Measurements from ENCODE around the gene CHSY1.

The CHSY1 gene

DNA sequence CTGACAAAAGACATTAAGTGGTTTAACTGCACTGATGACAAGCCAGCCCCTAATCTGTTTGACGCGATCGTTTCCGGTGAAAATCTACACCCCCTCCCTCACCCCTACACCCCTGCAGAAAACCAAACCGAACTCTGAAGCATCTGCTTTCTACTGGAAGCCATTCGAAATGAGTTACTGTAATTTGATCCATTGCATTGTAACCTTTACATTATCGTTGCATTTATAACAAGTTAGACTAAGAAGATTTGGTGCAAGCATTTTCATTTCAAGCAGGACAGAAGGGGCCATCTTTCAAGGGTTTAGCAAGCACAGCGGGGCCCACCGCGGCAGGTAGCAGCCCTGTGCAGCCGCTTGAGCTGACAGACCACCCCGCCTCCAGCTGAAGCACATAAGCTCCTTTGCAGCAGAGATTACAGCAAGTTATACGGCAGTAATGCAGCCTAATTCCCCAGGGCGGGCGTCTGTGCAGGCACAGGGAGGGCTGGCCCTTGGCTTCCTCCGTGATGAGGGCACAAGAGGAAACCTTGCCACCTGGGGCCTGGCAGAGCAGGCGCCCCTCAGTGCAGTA, 79.3 kb downstream of the CHSY1 start:
- no peak for DNase-seq (ENCODE audit: low read depth, low spot score)

DNA sequence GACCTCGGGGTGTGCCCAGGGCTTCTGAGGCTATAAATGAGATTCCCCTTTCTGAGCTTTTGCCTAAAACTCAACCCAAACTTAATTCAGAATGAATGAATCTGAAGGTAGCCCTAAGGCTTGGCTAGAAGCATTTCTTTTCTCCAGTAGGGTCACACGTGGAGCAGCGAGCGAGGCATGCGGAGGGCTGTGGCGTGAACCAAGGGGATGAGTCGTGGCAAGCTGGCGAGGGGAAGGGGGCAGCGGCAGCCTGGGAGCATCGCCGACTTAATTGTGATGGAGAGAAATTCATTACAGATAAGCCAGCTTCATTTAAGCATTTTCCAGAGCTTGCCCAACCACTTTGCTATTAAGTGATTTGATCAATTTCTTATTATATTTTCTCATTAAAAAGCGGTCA, 79.9 kb downstream of the CHSY1 start:
- DNase-seq (ENCODE audit: low read depth, low spot score) = no peak

DNA sequence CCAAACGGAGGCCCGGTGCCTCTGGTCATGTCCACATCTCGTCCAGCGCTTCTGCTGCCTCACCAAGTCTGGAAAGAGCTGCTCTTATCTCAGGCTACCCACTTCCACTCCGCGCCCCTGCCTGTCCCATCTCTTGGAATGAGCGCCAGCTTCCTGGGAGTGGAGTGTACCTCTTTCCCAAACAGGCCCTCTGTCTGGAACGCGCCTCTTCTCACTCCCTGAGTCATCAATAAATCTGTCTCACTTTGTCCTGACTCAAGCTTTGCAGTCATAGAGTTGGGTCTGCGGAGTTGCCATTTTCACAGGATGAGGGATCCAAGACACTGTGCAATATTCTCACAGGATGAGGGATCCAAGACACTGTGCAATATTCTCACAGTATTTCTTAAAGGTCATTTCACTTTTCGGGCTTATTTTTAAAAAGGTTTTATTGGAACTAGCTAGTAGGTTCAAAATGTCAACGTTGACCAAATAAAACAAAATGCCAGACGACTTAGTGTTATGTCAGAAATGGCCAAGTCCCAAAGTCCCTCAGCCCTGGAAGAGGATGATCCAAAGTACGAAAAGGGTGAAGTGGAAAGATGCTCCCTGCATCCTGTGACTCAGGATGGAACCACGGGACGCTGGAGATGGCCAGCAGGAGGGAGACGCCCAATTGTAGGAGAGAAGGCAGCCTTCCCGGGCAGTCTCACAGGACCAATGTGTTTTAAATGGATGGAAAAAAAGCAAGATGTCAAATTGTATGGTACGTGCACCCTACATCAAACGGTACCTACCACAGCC, 81.1 kb downstream of the CHSY1 start:
- no peak for DNase-seq (ENCODE audit: low read depth, low spot score)

DNA sequence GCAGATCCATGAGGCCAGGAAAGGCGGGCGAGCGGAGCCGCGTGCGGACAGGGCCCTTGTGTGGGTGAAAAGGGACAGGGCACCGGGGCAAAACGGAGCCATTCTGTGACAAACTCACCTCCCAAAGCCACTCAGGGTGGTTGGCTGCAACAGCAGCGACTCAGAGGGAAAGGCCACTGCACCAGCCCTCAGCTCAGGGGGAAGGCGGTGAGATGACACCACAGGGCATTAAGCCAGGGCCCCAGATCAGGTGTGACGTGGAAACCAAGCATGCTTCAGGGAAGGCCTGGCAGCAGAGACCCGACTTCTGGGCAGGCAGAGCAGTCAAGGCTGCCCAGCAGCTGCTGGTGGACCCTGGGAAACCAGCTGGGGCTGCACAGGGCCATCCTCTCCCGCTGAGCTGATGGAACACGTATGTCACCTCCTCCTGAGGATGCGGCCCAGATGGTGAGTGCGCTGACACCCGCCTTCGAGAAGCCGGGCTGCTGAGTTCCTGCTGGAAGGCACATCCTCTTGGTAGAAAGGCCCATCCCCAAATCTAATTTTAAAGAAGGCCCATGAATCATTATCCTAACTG, 82.3 kb downstream of the CHSY1 start:
- DNase-seq (ENCODE audit: low read depth, low spot score) = no peak

DNA sequence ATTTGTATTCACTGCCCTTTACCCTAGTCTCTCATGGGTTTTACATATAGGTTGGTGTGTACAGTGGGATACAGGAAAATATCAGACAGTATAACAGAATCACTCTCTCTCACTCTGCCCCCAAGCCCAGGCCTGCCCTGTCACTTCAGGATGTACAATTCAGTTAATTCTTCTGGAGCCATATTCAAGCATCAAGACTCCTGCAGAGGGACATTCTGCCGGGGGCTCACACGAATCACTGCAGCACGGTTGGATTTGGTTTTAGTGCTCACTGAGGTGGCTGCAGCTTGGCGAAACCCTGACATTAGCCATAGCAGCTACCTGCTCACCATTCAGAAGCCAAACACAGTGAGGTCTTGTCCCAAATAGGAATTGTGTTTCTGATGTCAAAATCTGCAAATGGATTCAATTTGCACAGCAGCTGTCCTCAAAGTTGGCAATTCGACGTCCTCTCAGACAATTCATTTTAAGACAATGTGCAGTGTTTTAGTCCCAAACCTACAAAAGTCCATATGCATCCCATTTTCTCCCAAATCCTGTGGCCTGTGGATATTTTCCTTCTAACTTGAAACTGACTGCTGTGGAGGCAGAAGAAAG, 82.9 kb downstream of the CHSY1 start:
- no peak for DNase-seq (ENCODE audit: low read depth, low spot score)

DNA sequence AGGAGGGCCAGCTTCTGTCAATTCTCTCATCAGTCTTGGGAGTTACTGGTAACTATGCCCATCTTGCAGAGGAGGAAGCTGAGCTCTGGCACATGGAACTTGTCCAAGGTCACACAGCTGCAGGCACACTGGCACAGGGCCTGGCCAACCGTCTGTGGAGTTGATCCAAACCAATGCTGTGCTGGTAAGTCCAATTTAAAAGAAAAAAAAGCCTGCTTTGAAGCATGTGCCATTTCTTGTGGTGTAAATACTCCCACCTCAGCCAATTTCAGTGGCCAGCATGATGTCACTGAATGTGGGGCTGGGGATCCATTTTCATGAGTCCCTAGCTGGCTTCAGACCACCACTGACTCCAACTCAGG, 83.4 kb downstream of the CHSY1 start:
- no peak for DNase-seq (ENCODE audit: low read depth, low spot score)

DNA sequence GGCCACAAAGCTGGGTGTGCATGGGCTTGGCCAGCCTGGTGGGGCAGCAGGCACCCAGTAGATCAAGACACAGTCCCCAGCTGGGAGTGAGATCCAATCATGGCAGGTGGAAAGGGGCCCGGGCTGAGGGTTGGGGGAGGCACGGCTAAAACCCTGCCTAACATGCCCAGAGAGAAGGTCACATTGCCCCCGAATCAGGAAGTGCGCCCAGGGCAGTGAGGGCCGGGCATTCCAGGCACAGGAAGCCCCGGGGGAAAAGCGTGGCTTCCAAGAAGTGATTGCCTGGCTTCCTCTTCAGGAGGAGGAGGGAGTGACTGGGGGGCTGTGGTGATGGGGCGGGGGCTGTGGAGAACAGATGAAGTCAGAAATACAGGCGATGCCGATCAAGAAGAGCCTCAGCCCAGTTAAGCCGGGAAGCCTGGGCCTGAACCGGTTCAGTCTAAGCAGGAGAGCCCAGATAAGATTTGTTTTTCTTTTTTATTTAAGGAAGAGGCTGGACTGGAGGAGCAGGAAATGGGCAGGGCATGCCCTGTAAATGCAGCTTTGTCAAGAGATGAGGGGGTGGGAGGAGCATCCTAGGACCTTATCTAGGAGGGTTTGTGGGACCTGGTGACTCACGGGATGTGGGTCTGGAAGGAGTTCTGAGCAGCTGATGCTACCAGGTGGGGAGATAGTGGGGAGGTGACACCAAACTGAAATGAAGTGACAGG, 83.9 kb downstream of the CHSY1 start:
- no peak for DNase-seq (ENCODE audit: low read depth, low spot score)

DNA sequence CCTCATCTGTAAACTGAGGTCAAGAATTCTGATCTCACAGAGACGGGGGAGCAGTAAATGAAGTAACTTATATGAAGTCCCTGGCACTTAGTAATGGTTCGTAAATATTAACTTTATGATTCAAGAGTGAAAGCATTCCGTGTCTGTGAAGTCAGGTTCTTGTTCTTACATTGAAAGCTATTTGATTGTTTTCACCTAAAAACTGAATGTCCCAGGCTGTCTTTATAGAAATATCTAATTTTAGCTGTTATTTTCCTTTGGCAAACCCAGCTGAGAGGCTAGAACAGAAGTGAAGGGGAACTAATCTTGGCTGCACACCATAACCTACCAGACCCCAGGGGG, 84.5 kb downstream of the CHSY1 start:
- no peak for DNase-seq (ENCODE audit: low read depth, low spot score)

DNA sequence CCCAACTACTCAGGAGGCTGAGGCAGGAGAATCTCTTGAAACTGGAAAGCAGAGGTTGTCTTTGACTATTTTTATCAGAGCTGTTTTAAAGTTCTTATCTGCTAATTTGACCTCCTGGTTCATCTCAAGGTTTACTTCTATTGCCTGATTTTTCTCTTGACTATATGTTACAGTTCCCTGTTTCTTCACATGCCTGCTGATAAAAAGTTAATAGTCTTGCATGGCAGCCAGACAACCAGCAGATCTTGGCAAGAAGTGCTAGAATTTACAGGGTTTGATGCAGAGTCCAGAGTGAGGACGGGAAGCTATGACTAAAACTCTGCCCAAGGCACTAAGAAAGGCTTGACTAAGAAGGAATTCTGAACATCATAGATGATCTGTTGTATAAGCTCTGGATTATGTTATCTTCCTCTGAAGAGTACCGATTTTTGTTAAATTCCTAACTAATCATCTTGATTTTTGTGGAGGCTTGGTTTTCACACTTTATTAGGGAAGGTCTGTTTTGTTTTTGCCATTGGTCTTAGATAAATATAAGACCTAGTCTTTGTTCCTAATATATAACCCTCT, 85.9 kb downstream of the CHSY1 start:
- DNase-seq (ENCODE audit: low read depth, low spot score) = no peak

DNA sequence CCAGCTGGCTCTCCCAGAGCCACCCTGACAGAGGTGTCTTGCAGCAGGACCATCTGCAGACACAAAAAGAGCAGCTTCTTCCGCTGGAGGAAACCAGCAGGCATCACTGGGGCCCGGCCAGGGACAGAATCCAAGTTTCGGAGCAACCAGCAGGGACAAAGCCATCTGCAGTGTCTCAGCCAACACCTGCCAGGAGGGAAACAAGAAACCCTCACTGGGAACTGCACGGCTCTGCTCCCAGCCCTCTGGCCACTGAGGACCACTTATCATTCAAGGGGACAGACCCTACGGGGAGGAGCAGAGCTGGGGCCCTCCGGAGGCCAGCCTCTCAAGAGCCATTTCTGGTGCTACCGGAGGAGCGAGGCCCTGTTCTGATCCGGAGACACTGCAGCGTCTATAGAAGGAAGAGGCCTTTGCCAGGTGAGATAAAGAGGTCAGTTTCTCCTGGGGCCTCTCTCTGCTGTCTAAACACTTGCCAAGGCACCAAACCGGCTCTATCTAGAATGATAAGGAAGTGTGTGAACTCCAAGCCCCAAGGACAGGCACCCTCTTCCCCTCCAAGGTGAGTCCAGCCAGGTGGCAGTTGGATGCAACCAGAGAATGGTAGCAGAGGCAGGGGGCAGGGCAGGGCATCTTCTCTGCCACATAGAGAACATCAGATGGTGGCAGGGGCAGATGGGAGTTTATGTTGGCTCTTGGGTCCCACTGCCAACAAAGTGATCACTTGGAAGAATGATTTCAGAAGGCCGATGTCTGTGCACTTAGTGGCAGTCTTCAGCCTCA, 89.0 kb downstream of the CHSY1 start:
- no peak for DNase-seq (ENCODE audit: low read depth, low spot score)

DNA sequence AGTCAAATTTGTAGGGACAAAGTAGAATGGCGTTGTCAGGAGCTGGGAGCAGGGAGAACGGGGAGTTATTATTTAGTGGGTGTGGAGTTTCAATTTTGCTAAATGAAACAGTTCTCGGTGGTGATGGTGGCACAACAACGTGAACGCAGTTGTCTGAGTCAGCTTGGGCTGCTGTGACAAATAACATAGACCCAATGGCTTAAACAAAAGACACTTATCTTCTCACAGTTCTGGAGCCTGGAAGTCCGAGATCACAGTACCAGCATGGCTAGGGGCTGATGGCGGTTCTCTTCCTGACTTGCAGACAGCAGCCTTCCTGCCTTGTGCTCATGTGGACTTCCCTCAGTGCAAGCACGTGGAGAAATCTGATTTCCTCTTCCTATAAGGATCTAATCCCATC, 90.2 kb downstream of the CHSY1 start:
- DNase-seq (ENCODE audit: low read depth, low spot score) = no peak

DNA sequence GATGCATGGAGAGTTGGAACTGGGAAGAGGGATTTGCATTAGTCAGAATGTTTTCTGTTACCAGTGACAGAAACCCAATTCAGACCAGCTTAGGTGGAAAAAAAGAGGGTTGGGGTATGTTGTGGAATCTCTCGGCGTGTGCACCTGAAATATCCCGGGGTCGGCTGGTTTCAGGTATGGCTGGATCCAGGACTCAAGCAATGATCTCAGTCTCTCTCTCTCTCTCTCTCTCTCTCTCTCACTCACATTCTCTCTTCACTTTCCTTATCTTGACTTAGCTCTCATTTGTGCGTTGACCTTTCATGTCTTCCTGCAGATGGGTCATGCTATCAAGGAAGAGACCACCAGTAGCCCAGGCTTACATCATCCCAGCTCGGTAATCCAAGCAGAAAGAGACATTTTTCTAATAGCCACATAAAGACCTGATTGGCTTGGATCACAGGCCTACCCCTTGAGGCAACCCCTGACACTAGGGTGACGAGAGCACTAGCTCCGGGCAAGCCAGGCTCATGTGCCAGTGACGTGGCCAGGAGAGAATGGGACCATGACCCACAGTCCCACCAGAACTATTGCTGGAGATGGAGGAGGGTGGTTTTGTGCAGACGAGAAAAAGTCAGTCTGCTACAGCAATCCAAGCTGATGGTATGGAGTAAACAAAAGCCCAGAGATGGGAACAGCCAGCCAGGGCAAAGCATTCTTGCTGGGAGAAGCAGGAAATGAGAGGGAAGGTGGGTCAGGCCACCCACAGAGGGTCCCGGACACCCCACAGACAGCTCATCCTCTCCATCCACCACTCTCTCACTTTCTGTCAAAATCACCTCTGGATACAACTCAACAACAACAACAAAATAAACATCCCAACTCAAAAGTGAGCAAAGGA, 91.7 kb downstream of the CHSY1 start:
- DNase-seq (ENCODE audit: low read depth, low spot score) = no peak

DNA sequence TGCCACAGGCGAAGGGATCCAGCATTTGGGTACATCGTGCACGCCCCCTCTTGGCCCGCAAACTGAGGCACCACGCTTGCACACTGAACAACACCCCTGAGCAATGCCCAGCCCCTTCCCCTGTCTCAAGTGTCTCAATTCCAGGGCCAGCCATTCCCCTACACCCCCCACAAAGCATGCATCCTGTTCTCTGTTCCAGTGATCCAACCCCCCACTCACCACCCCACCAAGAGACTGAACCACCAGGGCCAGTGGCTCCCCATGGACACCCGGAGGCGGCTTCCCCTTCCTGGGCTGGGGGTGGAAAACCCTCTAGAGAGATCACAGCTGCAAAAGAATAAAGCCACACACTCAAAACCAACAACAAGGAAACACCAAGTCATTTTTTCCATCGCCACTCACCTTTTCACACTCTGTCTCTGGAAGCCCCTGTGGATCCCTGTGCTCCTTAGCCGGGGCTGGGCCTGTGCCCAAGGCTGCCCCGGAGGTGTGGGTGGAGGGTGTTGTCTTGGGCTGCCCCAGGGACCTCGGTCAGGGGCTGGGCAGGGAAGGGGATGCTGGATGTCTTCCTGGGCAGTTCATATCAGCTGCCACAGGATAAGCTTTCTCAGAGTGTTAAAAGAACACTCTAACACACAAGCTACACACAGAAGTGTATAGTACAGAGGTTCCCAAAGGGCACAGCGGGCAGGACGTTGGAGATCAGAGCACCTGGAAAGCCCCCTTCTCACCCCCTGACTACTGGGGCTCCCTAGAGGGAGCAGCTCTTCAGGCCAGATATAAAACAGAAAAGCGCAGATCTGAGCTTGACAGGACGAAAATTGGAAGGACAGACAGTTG, 92.5 kb downstream of the CHSY1 start:
- DNase-seq (ENCODE audit: low read depth, low spot score) = no peak

DNA sequence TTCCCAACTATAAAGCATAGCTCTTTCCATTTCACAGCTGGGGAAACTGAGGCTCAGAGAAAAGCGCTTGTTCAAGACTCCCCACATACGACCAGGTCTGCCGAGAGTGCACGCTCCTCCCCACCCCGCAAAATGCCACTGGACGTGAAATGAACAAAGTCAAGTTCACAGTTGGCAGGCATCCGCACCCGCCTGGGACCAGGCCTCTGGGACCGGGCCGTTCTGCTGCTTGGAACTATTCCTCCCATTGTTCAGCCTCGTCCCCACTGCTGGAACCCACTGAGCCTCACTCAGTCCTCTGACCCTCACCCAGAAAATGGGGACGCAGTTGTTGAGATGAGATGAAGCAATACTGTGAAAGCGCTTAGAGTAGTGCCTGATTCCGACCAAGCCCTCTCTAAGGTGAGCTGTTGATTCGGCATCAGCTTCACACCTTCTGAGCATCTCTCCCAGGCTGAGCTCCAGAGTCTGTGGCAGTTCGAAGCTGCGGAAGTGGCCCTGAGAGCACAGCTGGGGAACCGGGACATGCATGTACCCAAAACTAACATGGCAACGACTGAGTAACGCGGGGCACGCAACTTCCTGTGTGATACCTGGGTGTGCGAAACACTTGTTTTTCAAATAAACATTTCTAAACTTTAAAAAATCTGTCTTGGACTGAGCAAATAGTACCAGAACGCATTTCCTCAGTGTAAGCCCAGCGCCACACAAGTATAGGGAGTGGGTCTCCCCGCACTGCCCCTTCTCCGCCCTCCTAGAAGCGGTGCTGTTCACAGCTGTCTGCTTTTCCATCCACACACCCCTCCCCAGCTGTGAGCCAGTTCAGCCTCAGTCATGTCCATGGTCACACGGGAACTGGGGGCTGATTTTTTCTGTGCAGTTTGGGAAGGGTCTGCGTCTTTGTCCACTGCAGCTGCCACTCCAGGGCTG, 93.4 kb downstream of the CHSY1 start:
- no peak for DNase-seq (ENCODE audit: low read depth, low spot score)

DNA sequence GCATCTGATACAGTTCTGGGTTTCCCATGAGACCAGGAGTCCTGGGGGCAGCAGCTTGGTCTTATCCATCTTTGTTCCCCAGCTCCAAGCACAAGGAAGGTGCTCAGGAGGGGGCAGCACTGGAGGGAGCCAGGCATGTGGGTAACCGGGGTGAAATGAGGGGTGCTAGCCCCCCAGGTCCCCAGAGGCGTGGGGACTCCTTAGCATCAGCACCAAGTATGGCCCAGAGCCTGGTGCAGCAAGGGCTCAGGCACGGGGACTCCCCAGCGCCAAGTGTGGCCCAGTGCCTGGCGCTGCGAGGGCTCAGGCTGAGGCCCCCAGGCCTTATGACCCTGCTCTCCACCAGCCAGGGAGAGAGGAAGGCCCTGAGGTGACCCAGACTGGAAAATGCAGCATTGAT, 94.1 kb downstream of the CHSY1 start:
- DNase-seq (ENCODE audit: low read depth, low spot score) = no peak

DNA sequence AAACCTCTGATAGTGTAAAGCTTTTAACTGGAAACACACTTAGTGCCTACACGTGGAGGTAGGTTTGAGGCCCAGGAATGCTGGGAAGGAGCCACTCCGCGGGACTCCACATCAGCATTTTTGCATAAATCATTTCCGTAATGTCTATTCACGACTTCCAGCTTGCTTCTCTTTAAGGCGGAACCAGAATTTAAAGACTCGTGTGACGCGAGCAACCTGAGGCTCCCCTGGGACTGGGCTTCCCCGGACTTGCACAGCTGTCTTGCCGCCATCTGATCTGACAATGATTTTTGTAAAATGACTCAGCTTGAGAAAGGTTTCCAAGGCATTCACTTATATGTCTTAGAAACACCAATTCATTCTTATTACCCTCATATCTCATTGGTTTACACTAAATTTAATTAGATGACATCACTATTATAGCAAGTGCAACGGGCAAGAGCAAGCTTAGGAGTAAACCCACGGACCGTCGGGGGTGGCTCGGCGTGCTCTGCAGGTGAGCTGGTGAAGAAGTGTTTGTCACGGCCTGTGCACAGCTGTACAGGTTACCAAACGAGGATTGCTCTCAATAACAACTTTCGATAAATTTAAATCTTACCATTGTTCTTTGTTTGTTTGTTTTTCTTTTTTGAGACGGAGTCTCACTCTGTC, 95.2 kb downstream of the CHSY1 start:
- DNase-seq (ENCODE audit: low read depth, low spot score) = no peak

DNA sequence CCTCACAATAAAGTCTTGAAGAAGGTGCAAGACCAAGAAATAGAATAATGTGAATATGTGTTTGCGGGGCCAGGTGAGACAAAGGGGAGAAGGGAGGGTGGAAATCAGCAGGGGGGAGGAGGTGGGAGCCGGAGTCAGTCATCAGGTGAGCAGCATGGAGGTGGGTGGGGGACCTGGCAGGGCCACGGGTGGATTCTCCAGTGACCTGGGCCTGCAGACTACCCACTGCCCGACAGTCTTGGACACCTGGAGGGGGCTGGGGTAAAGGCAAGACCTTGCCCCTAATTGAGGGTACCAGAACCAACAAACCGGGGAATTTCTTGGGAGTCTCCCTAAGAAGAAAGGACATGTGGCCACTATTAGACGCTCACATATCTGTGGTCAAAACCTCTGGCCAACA, 95.8 kb downstream of the CHSY1 start:
- DNase-seq (ENCODE audit: low read depth, low spot score) = no peak

Data from activated CD4-positive, CD25-positive, alpha-beta regulatory T cell treated with anti-CD3 and anti-CD28 coated beads, Interleukin-2, amount 50 U/mL, for 16 hours (primary cell).